ENCODE results near the gene MAPKAP1.

DNA sequence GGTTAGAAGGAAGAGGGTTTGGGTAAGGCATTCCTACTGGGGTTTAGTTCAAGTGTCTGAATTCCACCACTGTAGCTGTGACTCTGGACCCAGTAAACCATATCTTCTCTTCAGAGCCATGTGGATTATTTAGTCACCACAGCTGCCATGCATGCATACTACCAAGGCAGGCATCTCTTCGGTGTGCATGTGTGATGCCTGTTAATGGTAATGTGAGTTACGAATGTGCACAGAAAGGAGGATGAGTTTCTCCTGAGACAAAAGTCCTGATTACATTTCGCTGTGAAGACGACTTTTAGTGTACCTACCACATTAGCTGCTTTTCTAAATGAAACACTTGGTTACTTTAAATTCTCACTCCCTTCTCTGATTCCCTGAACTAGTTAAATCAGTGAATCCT is 49.5 kb upstream of the MAPKAP1 start:
- TF ChIP-seq, protein P1, sequence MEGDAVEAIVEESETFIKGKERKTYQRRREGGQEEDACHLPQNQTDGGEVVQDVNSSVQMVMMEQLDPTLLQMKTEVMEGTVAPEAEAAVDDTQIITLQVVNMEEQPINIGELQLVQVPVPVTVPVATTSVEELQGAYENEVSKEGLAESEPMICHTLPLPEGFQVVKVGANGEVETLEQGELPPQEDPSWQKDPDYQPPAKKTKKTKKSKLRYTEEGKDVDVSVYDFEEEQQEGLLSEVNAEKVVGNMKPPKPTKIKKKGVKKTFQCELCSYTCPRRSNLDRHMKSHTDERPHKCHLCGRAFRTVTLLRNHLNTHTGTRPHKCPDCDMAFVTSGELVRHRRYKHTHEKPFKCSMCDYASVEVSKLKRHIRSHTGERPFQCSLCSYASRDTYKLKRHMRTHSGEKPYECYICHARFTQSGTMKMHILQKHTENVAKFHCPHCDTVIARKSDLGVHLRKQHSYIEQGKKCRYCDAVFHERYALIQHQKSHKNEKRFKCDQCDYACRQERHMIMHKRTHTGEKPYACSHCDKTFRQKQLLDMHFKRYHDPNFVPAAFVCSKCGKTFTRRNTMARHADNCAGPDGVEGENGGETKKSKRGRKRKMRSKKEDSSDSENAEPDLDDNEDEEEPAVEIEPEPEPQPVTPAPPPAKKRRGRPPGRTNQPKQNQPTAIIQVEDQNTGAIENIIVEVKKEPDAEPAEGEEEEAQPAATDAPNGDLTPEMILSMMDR (IDR thresholded peaks at IDR 0.05), result no peak
- no peak for TF ChIP-seq POLR2A (IDR thresholded peaks at IDR 0.05)
